ENCODE data around the gene PFDN4. TPM values are rescaled to one million over a fixed set of nuclear protein-coding genes. Genes with fewer than 3 reads are reported as not detected.

The PFDN4 gene
- total and polyA plus RNA-seq, 12 donors, result 21.9 to 56.3 (median 30.7) TPM

Other genes starting within 250 kb of the PFDN4 start
- gene BCAS1, start 137.5 kb upstream of the PFDN4 start, total RNA-seq, result not detected
- under 1 TPM in 1 of 2 donors, not detected in 1; 0.03 TPM for gene BCAS1, start 137.5 kb upstream of the PFDN4 start, polyA plus RNA-seq
- gene CYP24A1, start 34.1 kb upstream of the PFDN4 start, total RNA-seq, result not detected
- not detected for gene CYP24A1, start 34.1 kb upstream of the PFDN4 start, polyA plus RNA-seq